DND-41 (cell line): Measurements from ENCODE around the gene MAP3K14.

Experiments
- EZH2 ChIP-seq: IDR thresholded peaks from 3 replicates; pipeline ENCODE4 v1.6.1; 2012; ENCODE audit warnings: borderline replicate concordance, low read depth, mild to moderate bottlenecking, moderate library complexity, low read length, inconsistent platforms; ENCODE audit not compliant: severe bottlenecking
- TF ChIP-seq, protein P1 (sequence below): IDR thresholded peaks from 2 replicates; pipeline ENCODE4 v1.5.1; 2012; ENCODE audit warnings: borderline replicate concordance, low read length, moderate library complexity, mild to moderate bottlenecking; ENCODE audit not compliant: poor library complexity, severe bottlenecking; ENCODE audit errors: extremely low read depth

DNA sequence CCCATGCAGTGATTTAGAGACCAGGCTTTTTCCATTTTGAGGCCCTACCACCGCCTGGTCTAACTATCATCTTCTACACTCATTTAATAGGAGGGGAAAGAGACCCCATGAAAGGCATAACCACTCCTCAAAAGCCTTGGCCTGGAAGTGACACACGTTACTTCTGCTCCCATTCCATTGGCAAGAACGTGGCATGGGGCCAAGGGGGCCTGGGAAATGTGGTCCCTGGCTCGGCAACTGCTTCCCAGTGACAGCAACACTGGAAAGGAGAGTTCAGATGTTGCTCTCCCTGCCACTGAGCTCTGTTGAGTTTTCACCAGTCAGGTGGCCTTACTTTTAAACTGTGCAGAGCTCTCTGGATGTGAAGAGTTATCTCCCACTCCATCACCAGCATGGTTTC, 45.2 kb upstream of the MAP3K14 start:
- TF ChIP-seq EZH2, result no peak
- TF ChIP-seq, protein P1, sequence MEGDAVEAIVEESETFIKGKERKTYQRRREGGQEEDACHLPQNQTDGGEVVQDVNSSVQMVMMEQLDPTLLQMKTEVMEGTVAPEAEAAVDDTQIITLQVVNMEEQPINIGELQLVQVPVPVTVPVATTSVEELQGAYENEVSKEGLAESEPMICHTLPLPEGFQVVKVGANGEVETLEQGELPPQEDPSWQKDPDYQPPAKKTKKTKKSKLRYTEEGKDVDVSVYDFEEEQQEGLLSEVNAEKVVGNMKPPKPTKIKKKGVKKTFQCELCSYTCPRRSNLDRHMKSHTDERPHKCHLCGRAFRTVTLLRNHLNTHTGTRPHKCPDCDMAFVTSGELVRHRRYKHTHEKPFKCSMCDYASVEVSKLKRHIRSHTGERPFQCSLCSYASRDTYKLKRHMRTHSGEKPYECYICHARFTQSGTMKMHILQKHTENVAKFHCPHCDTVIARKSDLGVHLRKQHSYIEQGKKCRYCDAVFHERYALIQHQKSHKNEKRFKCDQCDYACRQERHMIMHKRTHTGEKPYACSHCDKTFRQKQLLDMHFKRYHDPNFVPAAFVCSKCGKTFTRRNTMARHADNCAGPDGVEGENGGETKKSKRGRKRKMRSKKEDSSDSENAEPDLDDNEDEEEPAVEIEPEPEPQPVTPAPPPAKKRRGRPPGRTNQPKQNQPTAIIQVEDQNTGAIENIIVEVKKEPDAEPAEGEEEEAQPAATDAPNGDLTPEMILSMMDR, result no peak
